K562 (cell line): ENCODE measurements around the gene MRPL41. TPM values are rescaled to one million over a fixed set of nuclear protein-coding genes. Genes with fewer than 3 reads are reported as not detected.

Source experiments
- FOXA1 ChIP-seq: fragments of 450-650 bp; IDR thresholded peaks from 2 replicates; pipeline ENCODE4 v1.6.1; 2016; ENCODE audit warnings: mild to moderate bottlenecking, borderline replicate concordance
- FOXP1 ChIP-seq: sonication (generic); formaldehyde crosslinking; IDR thresholded peaks from 2 replicates; pipeline ENCODE4 v1.8.0; 2022; ENCODE audit warnings: mild to moderate bottlenecking, missing genetic modification reagents
- GABPB1 ChIP-seq: sonication (generic); formaldehyde crosslinking; IDR thresholded peaks from 2 replicates; pipeline ENCODE4 v1.8.0; 2022; ENCODE audit warnings: mild to moderate bottlenecking, missing genetic modification reagents
- HDAC1 ChIP-seq, 2 experiments: fragments of 450-650 bp; IDR thresholded peaks; 2 replicates each; pipeline ENCODE4 v1.6.1; 2016 to 2017; ENCODE audit warnings: inconsistent platforms in 1 of 2, mild to moderate bottlenecking in 1 of 2, moderate library complexity in 1 of 2
- HMG20B ChIP-seq: fragments of 250-450 bp; sonication (Bioruptor Pico); IDR thresholded peaks from 2 replicates; pipeline ENCODE4 v1.5.0; 2021; ENCODE audit warnings: mild to moderate bottlenecking
- HOXB6 ChIP-seq: fragments of 250-450 bp; sonication (Bioruptor Pico); IDR thresholded peaks from 2 replicates; pipeline ENCODE4 v1.5.1; 2022; ENCODE audit warnings: mild to moderate bottlenecking, borderline replicate concordance
- KDM1A ChIP-seq, 2 experiments: fragments of 450-650 bp; IDR thresholded peaks; 2 replicates each; pipeline ENCODE4 v1.6.1; 2016; ENCODE audit warnings: mild to moderate bottlenecking in 2 of 2
- MEIS2 ChIP-seq: fragments of 450-650 bp; IDR thresholded peaks from 2 replicates; pipeline ENCODE4 v1.6.1; 2014; ENCODE audit warnings: mild to moderate bottlenecking; ENCODE audit not compliant: partially characterized antibody
- PHF20 ChIP-seq: fragments of 450-650 bp; IDR thresholded peaks from 2 replicates; pipeline ENCODE4 v1.6.1; 2018; ENCODE audit not compliant: partially characterized antibody
- POLR3A ChIP-seq: IDR thresholded peaks from 2 replicates; pipeline ENCODE4 v1.6.1; 2011; ENCODE audit warnings: borderline replicate concordance, mild to moderate bottlenecking, moderate library complexity; ENCODE audit not compliant: insufficient read length, insufficient read depth; ENCODE audit errors: extremely low read depth
- RNF2 ChIP-seq: sonication (generic); IDR thresholded peaks from 2 replicates; pipeline ENCODE4 v1.6.1; 2016
- SRF ChIP-seq, 2 experiments: fragments of 250-450, 450-650 bp in 1 of 2; sonication (Bioruptor Pico) in 1 of 2; sonication (generic) in 1 of 2; formaldehyde crosslinking; IDR thresholded peaks; 2 replicates each; pipeline versions ENCODE4 v1.5.0 to v1.5.1; 2020 to 2022; ENCODE audit warnings: mild to moderate bottlenecking in 1 of 2, missing genetic modification reagents in 1 of 2
- SRSF9 ChIP-seq: fragments of 200-400 bp; formaldehyde crosslinking; IDR thresholded peaks from 2 replicates; pipeline ENCODE4 v1.6.1; 2017; ENCODE audit warnings: low read depth, low read length, borderline replicate concordance
- TAF9B ChIP-seq: fragments of 450-650 bp; IDR thresholded peaks from 2 replicates; pipeline ENCODE4 v1.6.1; 2018; ENCODE audit warnings: mild to moderate bottlenecking; ENCODE audit not compliant: partially characterized antibody
- TEAD4 ChIP-seq, 2 experiments: sonication (generic) in 1 of 2; formaldehyde crosslinking in 1 of 2; IDR thresholded peaks; 2 replicates each; pipeline versions ENCODE4 v1.6.1 to v1.8.0; 2012 to 2022; ENCODE audit warnings: borderline replicate concordance in 1 of 2, inconsistent platforms in 1 of 2, low read length in 1 of 2, mild to moderate bottlenecking in 1 of 2, missing genetic modification reagents in 1 of 2
- ZNF263 ChIP-seq: sonication (generic); formaldehyde crosslinking; IDR thresholded peaks from 2 replicates; pipeline ENCODE4 v1.8.0; 2022; ENCODE audit warnings: mild to moderate bottlenecking, missing genetic modification reagents, borderline replicate concordance
- ZNF707 ChIP-seq: fragments of 250-450 bp; sonication (Bioruptor Pico); conservative IDR thresholded peaks from 2 replicates; pipeline ENCODE4 v1.8.0; 2022; ENCODE audit warnings: inconsistent platforms, mild to moderate bottlenecking, moderate library complexity
- polyA plus RNA-seq, 8 experiments: library from polyadenylated mRNA; depleted of rRNA in 4 of 8; stranded (reverse) in 5 of 8; unstranded in 3 of 8; fragments of >200 nt; fragmentation: Nextera tagmentation in 2 of 8; fragmentation: Illumina TruSeq in 1 of 8; extraction: Ambion mirVana in 2 of 8; extraction: Trizol in 1 of 8; gene quantifications; 2 replicates each; pipeline versions ENCODE4 v1.2.1 to v1.2.3, GENCODE V29; 2011 to 2014; ENCODE audit warnings: inconsistent platforms in 1 of 8, missing spikeins in 1 of 8
- total RNA-seq, 7 experiments: library from RNA; depleted of rRNA in 6 of 7; stranded (reverse); fragments of >200 nt in 6 of 7; fragmentation: Illumina TruSeq in 2 of 7; extraction: Trizol in 2 of 7; gene quantifications; 2 replicates each; pipeline versions ENCODE4 v1.2.1 to v1.2.3, GENCODE V29; 2011 to 2021; ENCODE audit warnings: low replicate concordance in 1 of 7
- TF ChIP-seq, protein P1 (sequence below): fragments of 150-350 bp; conservative IDR thresholded peaks from 2 replicates; pipeline ENCODE4 v1.6.1; 2014; ENCODE audit warnings: low read length
- TF ChIP-seq, protein P2 (sequence below), 2 experiments: IDR thresholded peaks in 1 of 2; conservative IDR thresholded peaks in 1 of 2; 2 replicates each; pipeline ENCODE4 v1.6.1; 2016; ENCODE audit warnings: low read depth in 2 of 2, mild to moderate bottlenecking in 1 of 2, missing compliant biosample characterization in 1 of 2, missing genetic modification characterization in 1 of 2, moderate library complexity in 1 of 2
- TF ChIP-seq, protein P3 (sequence below): sonication (generic); formaldehyde crosslinking; IDR thresholded peaks from 2 replicates; pipeline ENCODE4 v1.8.0; 2022; ENCODE audit warnings: mild to moderate bottlenecking, missing genetic modification reagents, borderline replicate concordance

MRPL41 gene
- total and polyA plus RNA-seq, 9 of the 15 experiments (the other 6 are each of a cell fraction or from before 2014, with no cell fraction given), result 2.6 to 259 (median 21.6) TPM

DNA sequence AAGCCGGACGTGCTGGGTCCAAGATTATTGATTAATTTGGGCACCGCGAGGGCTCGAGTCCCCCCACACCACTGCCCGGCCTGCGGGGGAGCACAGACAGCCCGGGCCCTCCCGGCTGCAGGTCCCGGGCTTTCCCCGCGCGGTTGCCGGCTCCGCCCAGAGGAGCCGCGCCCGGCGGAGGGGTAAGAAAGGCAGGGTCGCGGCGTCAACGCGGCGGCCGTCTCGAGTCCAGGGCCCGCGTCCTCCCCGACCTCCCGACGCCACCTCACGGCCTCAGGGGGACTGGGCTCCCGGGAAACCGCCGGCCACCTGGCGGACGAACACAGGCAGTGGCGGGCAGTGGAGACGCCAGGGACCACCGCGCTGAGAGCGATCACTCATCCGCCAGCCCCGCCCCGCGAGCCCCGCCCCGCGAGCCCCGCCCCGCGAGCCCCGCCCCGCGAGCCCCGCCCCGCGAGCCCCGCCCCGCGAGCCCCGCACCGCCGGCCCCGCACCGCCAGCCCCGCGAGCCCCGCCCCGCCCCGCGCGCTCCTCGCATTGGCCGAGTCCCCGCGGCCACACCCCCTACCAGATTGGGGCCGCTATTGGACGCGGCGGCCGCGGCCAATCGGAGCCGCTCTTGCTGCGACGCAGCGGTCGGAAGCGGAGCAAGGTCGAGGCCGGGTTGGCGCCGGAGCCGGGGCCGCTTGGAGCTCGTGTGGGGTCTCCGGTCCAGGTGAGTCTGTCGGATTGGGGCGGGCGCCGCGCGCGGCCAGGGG is at the start of gene MRPL41 (continued):
- TF ChIP-seq ZNF263 (no peak; the same call in 1 of the 2 replicates), HMG20B (no peak), SRF (CRISPR knock-in tag; IDR thresholded peaks at IDR 0.05) (no peak), FOXA1 (no peak), GABPB1 (CRISPR knock-in tag) (peak; percentile 50; the same call in 1 of the 2 replicates), HOXB6 (CRISPR knock-in tag) (no peak), HDAC1 (IDR thresholded peaks at IDR 0.05) (peak in 1 of 2 experiments; percentile 27; a peak in 2 of 4 replicates), FOXP1 (CRISPR knock-in tag) (peak; percentile 71; the same call in 1 of the 2 replicates), MEIS2 (peak; percentile 67), PHF20 (no peak), TAF9B (no peak), SRSF9 (no peak), RNF2 (0 out of 2 replicates have a peak, but pooled peaks have one; percentile 6), ZNF707 (no peak), POLR3A (no peak), TEAD4 (IDR thresholded peaks at IDR 0.05; ENCODE audit: low read length) (no peak), TEAD4 (CRISPR knock-in tag; IDR thresholded peaks at IDR 0.05; ENCODE audit: borderline replicate concordance) (no peak), KDM1A (IDR thresholded peaks at IDR 0.05) (no peak)
- TF ChIP-seq, protein P1, sequence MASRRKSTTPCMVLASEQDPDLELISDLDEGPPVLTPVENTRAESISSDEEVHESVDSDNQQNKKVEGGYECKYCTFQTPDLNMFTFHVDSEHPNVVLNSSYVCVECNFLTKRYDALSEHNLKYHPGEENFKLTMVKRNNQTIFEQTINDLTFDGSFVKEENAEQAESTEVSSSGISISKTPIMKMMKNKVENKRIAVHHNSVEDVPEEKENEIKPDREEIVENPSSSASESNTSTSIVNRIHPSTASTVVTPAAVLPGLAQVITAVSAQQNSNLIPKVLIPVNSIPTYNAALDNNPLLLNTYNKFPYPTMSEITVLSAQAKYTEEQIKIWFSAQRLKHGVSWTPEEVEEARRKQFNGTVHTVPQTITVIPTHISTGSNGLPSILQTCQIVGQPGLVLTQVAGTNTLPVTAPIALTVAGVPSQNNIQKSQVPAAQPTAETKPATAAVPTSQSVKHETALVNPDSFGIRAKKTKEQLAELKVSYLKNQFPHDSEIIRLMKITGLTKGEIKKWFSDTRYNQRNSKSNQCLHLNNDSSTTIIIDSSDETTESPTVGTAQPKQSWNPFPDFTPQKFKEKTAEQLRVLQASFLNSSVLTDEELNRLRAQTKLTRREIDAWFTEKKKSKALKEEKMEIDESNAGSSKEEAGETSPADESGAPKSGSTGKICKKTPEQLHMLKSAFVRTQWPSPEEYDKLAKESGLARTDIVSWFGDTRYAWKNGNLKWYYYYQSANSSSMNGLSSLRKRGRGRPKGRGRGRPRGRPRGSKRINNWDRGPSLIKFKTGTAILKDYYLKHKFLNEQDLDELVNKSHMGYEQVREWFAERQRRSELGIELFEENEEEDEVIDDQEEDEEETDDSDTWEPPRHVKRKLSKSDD, result no peak
- TF ChIP-seq, protein P2, sequence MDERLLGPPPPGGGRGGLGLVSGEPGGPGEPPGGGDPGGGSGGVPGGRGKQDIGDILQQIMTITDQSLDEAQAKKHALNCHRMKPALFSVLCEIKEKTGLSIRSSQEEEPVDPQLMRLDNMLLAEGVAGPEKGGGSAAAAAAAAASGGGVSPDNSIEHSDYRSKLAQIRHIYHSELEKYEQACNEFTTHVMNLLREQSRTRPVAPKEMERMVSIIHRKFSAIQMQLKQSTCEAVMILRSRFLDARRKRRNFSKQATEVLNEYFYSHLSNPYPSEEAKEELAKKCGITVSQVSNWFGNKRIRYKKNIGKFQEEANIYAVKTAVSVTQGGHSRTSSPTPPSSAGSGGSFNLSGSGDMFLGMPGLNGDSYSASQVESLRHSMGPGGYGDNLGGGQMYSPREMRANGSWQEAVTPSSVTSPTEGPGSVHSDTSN (CRISPR knock-in tag; IDR thresholded peaks at IDR 0.05; ENCODE audit: low read depth), result peak; percentile 32; the same call in 1 of the 2 replicates
- TF ChIP-seq, protein P2 (tag; conservative IDR thresholded peaks at IDR 0.05; ENCODE audit: low read depth), result no peak
- TF ChIP-seq, protein P3, sequence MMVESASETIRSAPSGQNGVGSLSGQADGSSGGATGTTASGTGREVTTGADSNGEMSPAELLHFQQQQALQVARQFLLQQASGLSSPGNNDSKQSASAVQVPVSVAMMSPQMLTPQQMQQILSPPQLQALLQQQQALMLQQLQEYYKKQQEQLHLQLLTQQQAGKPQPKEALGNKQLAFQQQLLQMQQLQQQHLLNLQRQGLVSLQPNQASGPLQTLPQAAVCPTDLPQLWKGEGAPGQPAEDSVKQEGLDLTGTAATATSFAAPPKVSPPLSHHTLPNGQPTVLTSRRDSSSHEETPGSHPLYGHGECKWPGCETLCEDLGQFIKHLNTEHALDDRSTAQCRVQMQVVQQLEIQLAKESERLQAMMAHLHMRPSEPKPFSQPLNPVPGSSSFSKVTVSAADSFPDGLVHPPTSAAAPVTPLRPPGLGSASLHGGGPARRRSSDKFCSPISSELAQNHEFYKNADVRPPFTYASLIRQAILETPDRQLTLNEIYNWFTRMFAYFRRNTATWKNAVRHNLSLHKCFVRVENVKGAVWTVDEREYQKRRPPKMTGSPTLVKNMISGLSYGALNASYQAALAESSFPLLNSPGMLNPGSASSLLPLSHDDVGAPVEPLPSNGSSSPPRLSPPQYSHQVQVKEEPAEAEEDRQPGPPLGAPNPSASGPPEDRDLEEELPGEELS (CRISPR knock-in tag), result no peak
